Central memory CD8-positive, alpha-beta T cell (primary cell): ENCODE measurements around the gene CUL1.
"Not testable (repeated sequence)": the region's sequence is repeated elsewhere in the genome, so short reads cannot be mapped to it uniquely, and the experiment has no call there.

Experiments used
- ATAC-seq: fragments of 150-1000 bp; cut with Tn5 transposase; replicated peaks from 2 replicates; pipeline ENCODE4 v1.10.0; 2022; ENCODE audit warnings: mild to moderate bottlenecking, moderate FRiP score, moderate number of reproducible peaks; ENCODE audit not compliant: poor library complexity, severe bottlenecking; ENCODE audit errors: extremely low read depth
- DNase-seq, 2 donors: peaks; one replicate each; pipeline ENCODE4 v3.0.0; 2021; ENCODE audit warnings: low spot score in 2 of 2
- H3K27ac Mint-ChIP-seq: one replicate; pipeline ENCODE4 v1.8.0; 2022; ENCODE audit warnings: low read depth, mild to moderate bottlenecking, moderate library complexity, mixed read lengths
- H3K27me3 Mint-ChIP-seq: one replicate; pipeline ENCODE4 v1.8.0; 2022; ENCODE audit warnings: mixed read lengths
- H3K36me3 Mint-ChIP-seq: one replicate; pipeline ENCODE4 v1.8.0; 2022; ENCODE audit warnings: mild to moderate bottlenecking, moderate library complexity, mixed read lengths; ENCODE audit not compliant: insufficient read depth
- H3K4me1 Mint-ChIP-seq: one replicate; pipeline ENCODE4 v1.8.0; 2022; ENCODE audit warnings: mixed read lengths
- H3K4me3 Mint-ChIP-seq: one replicate; pipeline ENCODE4 v1.8.0; 2022; ENCODE audit warnings: mild to moderate bottlenecking, moderate library complexity, mixed read lengths
- H3K9me3 Mint-ChIP-seq: one replicate; pipeline ENCODE4 v1.8.0; 2022; ENCODE audit warnings: mixed read lengths

Gene CUL1

DNA sequence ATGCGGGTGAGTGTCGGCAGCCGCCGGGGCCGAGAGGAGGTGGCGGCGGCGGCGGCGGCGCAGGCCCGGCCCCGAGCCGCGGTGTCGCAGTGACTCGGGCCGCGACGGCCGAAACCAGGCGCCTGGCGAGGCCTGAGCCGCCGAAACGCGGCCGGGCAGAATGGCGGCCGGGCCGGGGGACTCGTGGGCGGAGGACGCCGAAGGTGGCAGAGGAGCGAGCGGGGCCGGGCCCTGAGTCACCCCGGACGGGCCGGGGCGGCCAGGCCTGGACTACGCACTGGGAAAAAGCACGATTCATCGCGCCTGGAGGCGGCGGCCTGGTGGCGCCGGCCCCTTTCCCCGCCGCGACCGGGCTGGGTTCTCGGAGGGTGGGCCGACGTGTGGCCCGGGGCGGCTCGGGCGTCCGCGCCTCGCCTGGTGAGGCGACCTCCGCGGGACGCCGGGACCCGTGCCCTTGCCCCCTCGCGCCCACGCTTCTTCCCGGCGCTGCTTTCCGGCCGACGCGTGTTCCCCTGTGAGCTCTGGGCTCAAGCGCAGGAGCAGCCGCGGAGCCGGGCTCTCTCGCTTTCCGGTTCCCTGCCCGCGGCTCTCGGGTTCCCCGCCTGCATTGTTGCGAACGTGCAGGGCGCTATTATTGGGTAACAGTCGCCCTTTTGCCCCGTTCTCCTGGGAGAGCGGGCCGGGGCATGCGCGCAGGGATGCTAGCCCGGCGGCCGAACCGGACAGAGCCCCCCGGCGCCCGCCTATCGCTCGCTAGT is 500 bp downstream of the CUL1 start:
- Mint-ChIP-seq H3K27me3 (no peaks in the 10 kb centered on the region), H3K27ac (peak overlapping the region; percentile 91), H3K4me1 (peaks cover 58% of the 10 kb centered on the region), H3K9me3 (no peaks in the 10 kb centered on the region), H3K4me3 (peak overlapping the region; percentile 88), H3K36me3 (peaks cover 23% of the 10 kb centered on the region)
- DNase-seq, result peak; percentile 30 to 34
- ATAC-seq, result peak; percentile 31

- Mint-ChIP-seq H3K4me3 (peak overlapping the region; percentile 88), H3K27ac (peak overlapping the region; percentile 91), H3K36me3 (peaks cover 23% of the 10 kb centered on the region), H3K9me3 (no peaks in the 10 kb centered on the region), H3K4me1 (peaks cover 62% of the 10 kb centered on the region), H3K27me3 (no peaks in the 10 kb centered on the region)
- ATAC-seq, result no peak
- DNase-seq, result no peak
Observed at GRCh38 chr7:148699782-148700629, 1.3 kb downstream of the CUL1 start.

GRCh38 chr7:148700661-148701064 is 2.0 kb downstream of the CUL1 start:
- peaks cover 67% of the 10 kb centered on the region for H3K4me1 Mint-ChIP-seq
- H3K27me3 Mint-ChIP-seq, result no peaks in the 10 kb centered on the region
- DNase-seq (no peak), ATAC-seq (no peak)
- H3K36me3 Mint-ChIP-seq, result peaks cover 23% of the 10 kb centered on the region
- peak overlapping the region; percentile 91 for H3K27ac Mint-ChIP-seq
- no peaks in the 10 kb centered on the region for H3K9me3 Mint-ChIP-seq
- H3K4me3 Mint-ChIP-seq, result peak overlapping the region; percentile 88

- Mint-ChIP-seq H3K4me3 (peak overlapping the region; percentile 88), H3K27me3 (no peaks in the 10 kb centered on the region), H3K4me1 (peaks cover 73% of the 10 kb centered on the region), H3K27ac (peak overlapping the region; percentile 29), H3K9me3 (no peaks in the 10 kb centered on the region), H3K36me3 (peaks cover 23% of the 10 kb centered on the region)
- no peak for ATAC-seq
- DNase-seq, result no peak
Observed at GRCh38 chr7:148701414-148701813, 2.7 kb downstream of the CUL1 start.

DNA sequence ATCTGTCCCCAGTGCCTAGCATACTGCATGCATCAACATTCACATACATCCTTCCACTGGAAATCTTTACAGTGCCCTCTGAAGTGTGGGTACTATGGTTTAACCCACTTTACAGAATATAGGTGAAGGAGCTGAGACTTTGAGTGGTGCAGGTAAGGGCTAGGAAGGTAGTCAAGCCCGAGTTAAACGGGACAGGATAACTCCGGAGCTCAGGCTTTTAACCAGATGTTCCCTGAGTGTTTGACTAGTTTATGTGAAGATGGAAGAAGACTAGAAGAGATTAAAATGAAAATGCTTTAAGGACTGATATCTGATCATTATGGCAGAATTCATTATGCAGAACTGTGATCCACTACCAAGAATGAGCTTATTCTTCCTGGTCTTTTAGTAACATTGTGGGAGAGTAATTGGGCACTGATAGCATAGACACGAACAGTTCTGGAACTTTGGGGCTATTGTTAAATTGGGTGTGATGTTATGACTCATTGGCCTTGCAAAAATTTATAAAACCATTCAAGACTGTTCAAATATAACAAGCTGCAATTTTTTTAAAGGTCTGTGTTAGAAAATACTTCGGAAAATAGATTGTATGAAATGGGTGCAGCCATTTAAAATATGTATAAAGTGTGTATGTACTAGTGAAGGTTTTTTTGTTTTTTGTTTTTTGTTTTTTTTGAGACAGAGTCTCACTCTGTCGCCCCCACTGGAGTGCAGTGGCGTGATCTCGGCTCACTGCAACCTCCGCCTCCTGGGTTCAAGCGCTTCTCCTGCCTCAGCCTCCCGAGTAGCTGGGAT is 4.4 kb downstream of the CUL1 start:
- Mint-ChIP-seq H3K36me3 (peaks cover 13% of the 10 kb centered on the region), H3K27ac (no peak overlapping the region), H3K27me3 (no peaks in the 10 kb centered on the region), H3K9me3 (no peaks in the 10 kb centered on the region), H3K4me1 (peaks cover 71% of the 10 kb centered on the region), H3K4me3 (peak overlapping the region; percentile 0)
- DNase-seq, result no peak
- ATAC-seq, result no peak

DNA sequence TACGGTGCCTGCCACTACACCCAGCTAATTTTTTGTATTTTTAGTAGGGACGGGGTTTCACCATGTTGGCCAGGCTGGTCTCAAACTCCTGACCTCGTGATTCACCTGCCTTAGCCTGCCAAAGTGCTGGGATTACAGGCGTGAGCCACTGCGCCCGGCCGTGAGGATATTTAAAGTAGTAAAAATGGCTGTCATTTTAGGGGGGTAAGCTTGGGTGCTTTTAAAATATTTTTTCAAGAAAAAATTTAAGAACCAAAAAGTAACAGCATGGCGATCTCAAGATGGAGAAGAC is 4.9 kb downstream of the CUL1 start:
- not testable (repeated sequence) for ATAC-seq, H3K9me3 Mint-ChIP-seq, H3K27me3 Mint-ChIP-seq, DNase-seq, H3K27ac Mint-ChIP-seq, H3K4me3 Mint-ChIP-seq
- H3K36me3 Mint-ChIP-seq, result peaks cover 13% of the 10 kb centered on the region
- H3K4me1 Mint-ChIP-seq, result peaks cover 77% of the 10 kb centered on the region

- Mint-ChIP-seq H3K27me3 (no peaks in the 10 kb centered on the region), H3K27ac (no peak overlapping the region), H3K4me1 (peaks cover 77% of the 10 kb centered on the region), H3K9me3 (no peaks in the 10 kb centered on the region), H3K36me3 (peaks cover 11% of the 10 kb centered on the region), H3K4me3 (no peak overlapping the region)
- DNase-seq, result no peak
- ATAC-seq, result no peak
Observed at GRCh38 chr7:148704189-148704588, 5.5 kb downstream of the CUL1 start.

- ATAC-seq (no peak), DNase-seq (no peak)
- peaks cover 74% of the 10 kb centered on the region for H3K4me1 Mint-ChIP-seq
- no peaks in the 10 kb centered on the region for H3K27me3 Mint-ChIP-seq
- H3K4me3 Mint-ChIP-seq, result no peak overlapping the region
- peaks cover 6% of the 10 kb centered on the region for H3K36me3 Mint-ChIP-seq
- H3K9me3 Mint-ChIP-seq, result no peaks in the 10 kb centered on the region
- H3K27ac Mint-ChIP-seq, result no peak overlapping the region
Observed at GRCh38 chr7:148704970-148705369, 6.3 kb downstream of the CUL1 start.

DNA sequence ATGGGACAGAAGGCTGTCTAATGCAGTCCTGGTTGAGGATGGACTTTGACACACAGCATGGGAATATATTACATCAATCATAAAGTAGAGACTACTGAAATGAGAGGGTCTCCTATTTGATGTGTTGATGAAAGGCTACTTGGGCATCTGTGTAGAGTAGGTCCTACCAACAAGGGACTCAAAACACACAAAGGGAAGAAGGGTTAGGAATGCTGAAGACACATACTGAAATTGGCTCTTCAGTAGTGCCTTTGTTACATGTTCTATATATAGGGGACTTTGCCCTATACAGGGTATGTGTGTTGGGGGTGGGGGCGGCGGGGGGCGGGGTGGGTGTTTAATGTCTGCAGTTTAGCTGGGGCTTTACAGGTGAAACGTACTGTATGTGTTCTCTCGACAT is 7.7 kb downstream of the CUL1 start:
- ATAC-seq (no peak), DNase-seq (no peak)
- Mint-ChIP-seq H3K9me3 (no peaks in the 10 kb centered on the region), H3K36me3 (peaks cover 7% of the 10 kb centered on the region), H3K27ac (no peak overlapping the region), H3K4me3 (no peak overlapping the region), H3K27me3 (no peaks in the 10 kb centered on the region), H3K4me1 (peaks cover 66% of the 10 kb centered on the region)

DNA sequence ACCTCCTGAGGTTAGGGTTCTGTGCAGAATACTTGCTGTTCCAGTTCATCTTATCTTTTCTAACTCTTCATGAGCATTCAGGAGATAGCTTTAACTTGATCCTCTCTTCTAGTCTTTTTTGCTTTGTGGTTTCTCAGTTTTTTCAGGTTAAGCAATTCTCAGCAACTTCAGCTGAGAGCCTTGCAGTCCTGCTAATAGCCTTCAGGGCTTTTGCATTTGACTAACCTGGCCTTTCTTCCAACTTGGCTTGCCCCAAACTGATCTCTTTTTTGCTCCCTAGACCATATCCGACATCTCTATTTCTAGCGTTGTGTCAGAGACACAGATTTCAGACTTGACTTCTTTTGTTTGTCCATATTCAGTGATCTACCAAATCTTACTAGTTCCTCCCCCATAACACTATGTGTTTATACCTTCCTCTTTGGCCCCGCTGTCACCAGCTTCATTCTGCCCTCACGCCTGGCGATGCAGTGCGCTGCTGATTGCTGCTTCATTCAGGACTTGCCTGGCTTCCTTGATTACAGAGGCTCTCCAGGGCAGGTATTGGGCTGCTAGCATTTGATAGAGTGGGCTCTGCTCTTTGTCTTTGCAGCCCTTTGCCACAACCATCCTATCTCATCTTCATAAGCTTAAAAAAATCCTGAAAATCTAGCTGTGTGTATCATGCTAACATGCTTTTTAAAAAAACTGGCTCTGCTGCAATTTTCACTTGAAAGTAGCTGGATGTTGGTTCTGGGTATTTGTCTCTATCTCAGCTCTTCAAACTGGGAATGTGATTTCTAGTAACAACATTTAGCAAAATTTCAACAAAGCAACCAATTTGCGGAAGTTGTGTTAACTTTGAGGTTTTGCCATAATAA is 9.6 kb downstream of the CUL1 start:
- ATAC-seq, result peak; percentile 70
- Mint-ChIP-seq H3K9me3 (no peaks in the 10 kb centered on the region), H3K27me3 (no peaks in the 10 kb centered on the region), H3K4me1 (peaks cover 64% of the 10 kb centered on the region), H3K36me3 (peaks cover 8% of the 10 kb centered on the region), H3K27ac (peak overlapping the region; percentile 34), H3K4me3 (peak overlapping the region; percentile 33)
- no peak for DNase-seq

- ATAC-seq, result no peak
- H3K36me3 Mint-ChIP-seq, result peaks cover 8% of the 10 kb centered on the region
- no peaks in the 10 kb centered on the region for H3K9me3 Mint-ChIP-seq
- DNase-seq, result no peak
- peaks cover 63% of the 10 kb centered on the region for H3K4me1 Mint-ChIP-seq
- no peak overlapping the region for H3K27ac Mint-ChIP-seq
- no peak overlapping the region for H3K4me3 Mint-ChIP-seq
- no peaks in the 10 kb centered on the region for H3K27me3 Mint-ChIP-seq
Observed at GRCh38 chr7:148709014-148709413, 10.3 kb downstream of the CUL1 start.

- H3K9me3 Mint-ChIP-seq, DNase-seq, ATAC-seq, H3K4me3 Mint-ChIP-seq, H3K27ac Mint-ChIP-seq, H3K27me3 Mint-ChIP-seq: not testable (repeated sequence)
- Mint-ChIP-seq H3K4me1 (peaks cover 67% of the 10 kb centered on the region), H3K36me3 (peaks cover 11% of the 10 kb centered on the region)
Observed at GRCh38 chr7:148710426-148710825, 11.7 kb downstream of the CUL1 start.
